GM12878 (cell line): ENCODE results near the gene TMEM37. TPM values are rescaled to one million over a fixed set of nuclear protein-coding genes. Genes with fewer than 3 reads are reported as not detected.
A peak's percentile ranks its signal among the peaks of the same experiment; 100 is the strongest.

Source experiments
- ATAC-seq: fragments of 200-7000 bp; cut with Tn5 transposase; 3 replicates; pipeline ENCODE4 v1.9.1; 2020; ENCODE audit warnings: mild to moderate bottlenecking, moderate library complexity
- BruUV-seq: library from RNA; stranded (reverse); fragments of 400-500 nt; replicated peaks from 2 replicates; lab custom pipeline; 2021; lab: Mats Ljungman, UMichigan
- CTCF ChIA-PET: fragments of 300-600 bp; sonication (Branson Sonifier 250); formaldehyde crosslinking; extraction: SDS; loops from one replicate; lab custom pipeline; 2021; ENCODE audit warnings: inconsistent platforms; lab: Yijun Ruan, JAX
- POLR2A ChIA-PET: fragments of 350-600 bp; formaldehyde crosslinking; extraction: SDS; loops from one replicate; lab custom pipeline; 2021; ENCODE audit warnings: inconsistent platforms; lab: Charles Lee
- RAD21 ChIA-PET: fragments of 300-600 bp; sonication (Branson Sonifier 250); formaldehyde crosslinking; loops from one replicate; lab custom pipeline; 2023; ENCODE audit warnings: antibody characterized with exemption; ENCODE audit not compliant: unreplicated experiment; lab: Charles Lee
- SMC1A ChIA-PET: fragments of 300-600 bp; sonication (Branson Sonifier 250); formaldehyde crosslinking; loops from one replicate; lab custom pipeline; 2023; ENCODE audit not compliant: unreplicated experiment, uncharacterized antibody; lab: Charles Lee
- DNase-seq: peaks from one replicate; pipeline ENCODE4 v3.0.0-alpha.2; 2011; ENCODE audit warnings: low read depth, low spot score
- FAIRE-seq: peaks from 3 replicates; lab custom pipeline; 2011; peaks lifted over from hg19 to GRCh38; lab: Jason Lieb, UNC
- H2AFZ ChIP-seq: 2 replicates; pipeline ENCODE4 v1.6.0; 2011; ENCODE audit warnings: low read depth, low read length, control low read depth; ENCODE audit not compliant: control insufficient read depth
- H3K27ac ChIP-seq: 2 replicates; pipeline ENCODE4 v1.5.1; 2011; ENCODE audit warnings: control low read depth; ENCODE audit not compliant: control insufficient read depth, insufficient read depth
- H3K27me3 ChIP-seq, 2 experiments: replicated peaks in 1 of 2; 2 replicates each; pipeline versions ENCODE4 v1.6.0 to v1.6.1; 2011; ENCODE audit warnings: low read length in 1 of 2; ENCODE audit not compliant: control insufficient read depth in 2 of 2, insufficient read depth in 2 of 2
- H3K36me3 ChIP-seq, 2 experiments: 2 replicates each; pipeline ENCODE4 v1.5.1; 2011; ENCODE audit warnings: low read length in 1 of 2; ENCODE audit not compliant: control insufficient read depth in 2 of 2, insufficient read depth in 2 of 2
- H3K4me1 ChIP-seq: 2 replicates; pipeline ENCODE4 v1.6.1; 2011; ENCODE audit warnings: mild to moderate bottlenecking, low read length, moderate library complexity, mixed read lengths; ENCODE audit not compliant: control insufficient read depth, insufficient read depth
- H3K4me2 ChIP-seq: 2 replicates; pipeline ENCODE4 v1.6.0; 2011; ENCODE audit warnings: control low read depth; ENCODE audit not compliant: control insufficient read depth, insufficient read depth
- H3K4me3 ChIP-seq: fragments of 200-600 bp; sonication (generic); 2 replicates; pipeline ENCODE4 v1.5.1; 2016
- H3K79me2 ChIP-seq: 2 replicates; pipeline ENCODE4 v1.6.0; 2011; ENCODE audit warnings: low read length; ENCODE audit not compliant: control insufficient read depth, insufficient read depth
- H3K9ac ChIP-seq: 2 replicates; pipeline ENCODE4 v1.8.0; 2011; ENCODE audit warnings: low read length, control low read depth, mixed read lengths; ENCODE audit not compliant: control insufficient read depth, insufficient read depth
- H3K9me3 ChIP-seq: replicated peaks from 3 replicates; pipeline ENCODE4 v1.5.1; 2011; ENCODE audit warnings: mild to moderate bottlenecking, low read length; ENCODE audit not compliant: control insufficient read depth, insufficient read depth
- H4K20me1 ChIP-seq: 2 replicates; pipeline ENCODE4 v1.6.0; 2011; ENCODE audit not compliant: control insufficient read depth, insufficient read depth
- ASH2L ChIP-seq: fragments of 300-600, 200-600 bp; sonication (generic); IDR thresholded peaks from 2 replicates; pipeline ENCODE4 v1.6.1; 2017; ENCODE audit warnings: low read depth, mild to moderate bottlenecking, borderline replicate concordance
- CBFB ChIP-seq: IDR thresholded peaks from 2 replicates; pipeline ENCODE4 v1.6.1; 2016; ENCODE audit warnings: antibody characterized with exemption, low read depth
- FOXM1 ChIP-seq: IDR thresholded peaks from 2 replicates; pipeline ENCODE4 v1.6.1; 2012; ENCODE audit warnings: low read depth, mild to moderate bottlenecking, inconsistent platforms, low read length, moderate library complexity
- HDAC2 ChIP-seq: fragments of 200-600 bp; sonication (generic); IDR thresholded peaks from 2 replicates; pipeline ENCODE4 v1.6.1; 2017
- KDM1A ChIP-seq: fragments of 200-600 bp; sonication (generic); IDR thresholded peaks from 2 replicates; pipeline ENCODE4 v1.6.1; 2016; ENCODE audit warnings: borderline replicate concordance
- PML ChIP-seq: IDR thresholded peaks from 2 replicates; pipeline ENCODE4 v1.6.1; 2012; ENCODE audit warnings: low read length, inconsistent platforms
- TAF1 ChIP-seq: IDR thresholded peaks from 2 replicates; pipeline ENCODE4 v1.6.1; 2011; ENCODE audit warnings: mild to moderate bottlenecking, low read depth, low read length, borderline replicate concordance
- ZNF217 ChIP-seq: fragments of 450-650 bp; IDR thresholded peaks from 2 replicates; pipeline ENCODE4 v1.6.1; 2017; ENCODE audit warnings: antibody characterized with exemption, mild to moderate bottlenecking
- WGBS: methylation state at CpG from one replicate; pipeline ENCODE4 v1.1.6; 2016; ENCODE audit warnings: low lambda C conversion rate; ENCODE audit not compliant: insufficient replicate concordance, insufficient coverage; ENCODE audit errors: missing lambda C conversion rate; 5-methylcytosine and 5-hydroxymethylcytosine counted together
- in situ Hi-C: fragments of 300-500 bp; cut with MboI; formaldehyde crosslinking; loops from 9 replicates; pipeline ENCODE4 v1.14.3; 2018; ENCODE audit warnings: mixed read lengths
- intact Hi-C: fragments of 100-400 bp; cut with micrococcal nuclease; formaldehyde crosslinking; loops from one replicate; pipeline ENCODE4 v1.14.2; 2022; ENCODE audit not compliant: unreplicated experiment
- polyA plus RNA-seq, 11 experiments: library from polyadenylated mRNA; depleted of rRNA in 4 of 11; unstranded in 6 of 11; stranded (reverse) in 5 of 11; fragments of >200 nt; fragmentation: Nextera tagmentation in 4 of 11; fragmentation: Illumina TruSeq in 1 of 11; extraction: Ambion mirVana in 4 of 11; extraction: Trizol in 1 of 11; gene quantifications; 1 replicate in 1 of 11; 2 replicates in 10 of 11; pipeline versions ENCODE4 v1.2.1 to v1.2.3, GENCODE V29; 2011 to 2016; ENCODE audit warnings: inconsistent platforms in 2 of 11, missing spikeins in 2 of 11, low read depth in 1 of 11
- total RNA-seq, 4 experiments: library from RNA; depleted of rRNA in 3 of 4; stranded (reverse); fragments of >200 nt in 3 of 4; fragmentation: Illumina TruSeq in 1 of 4; extraction: Trizol in 1 of 4; gene quantifications; 2 replicates each; pipeline versions ENCODE4 v1.2.1 to v1.2.3, GENCODE V29; 2013 to 2021

The TMEM37 gene
- total and polyA plus RNA-seq, 10 of the 15 experiments (the other 5 are each of a cell fraction or from before 2014, with no cell fraction given) = 0.07 to 0.67 (median 0.24) TPM; not detected in 3

DNA sequence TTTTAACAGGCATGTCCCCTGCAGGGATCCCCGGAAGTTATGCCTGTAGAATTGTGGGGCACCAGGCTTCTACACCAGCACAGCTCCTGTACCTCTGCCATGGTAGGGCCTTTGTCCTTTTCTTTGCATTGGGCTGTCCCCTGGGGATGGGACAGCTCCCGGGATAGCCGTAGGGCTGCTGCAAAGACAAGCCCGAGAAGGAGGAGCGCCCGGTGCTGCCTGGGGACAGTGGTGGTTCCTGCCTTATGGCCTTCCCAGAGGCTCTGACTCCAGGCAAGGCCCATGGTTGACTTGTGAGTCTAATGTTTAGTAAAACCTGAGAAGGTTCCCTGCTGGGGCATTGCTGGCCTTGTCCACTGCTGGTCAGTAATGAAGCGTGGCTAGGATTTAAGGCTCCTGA is 30.9 kb downstream of the TMEM37 start (continued):
- TF ChIP-seq KDM1A (no peak), HDAC2 (no peak), ZNF217 (no peak), TAF1 (no peak), FOXM1 (no peak), CBFB (no peak)
- TF ChIP-seq, all 136 proteins: peak for 0

- ATAC-seq = peak; percentile 52
These were observed 31.5 kb downstream of the TMEM37 start for GRCh38 chr2:119463136-119463535.

More at GRCh38 chr2:119463136-119463535, 31.5 kb downstream of the TMEM37 start:
- no peak overlapping the region for H3K27ac ChIP-seq
- no peak for DNase-seq
- no peaks in the 10 kb centered on the region for H3K36me3 ChIP-seq
- in situ Hi-C loops (no loop called here), intact Hi-C loops (no loop called here)
- POLR2A ChIA-PET = no interaction called here
- no peaks in the 10 kb centered on the region for H3K9me3 ChIP-seq
- H3K4me1 ChIP-seq = no peaks in the 10 kb centered on the region
- no peak for FAIRE-seq
- H3K4me2 ChIP-seq = no peak overlapping the region
- no peak overlapping the region for H3K4me3 ChIP-seq
- RAD21 ChIA-PET = interaction anchor here (1.2 kb wide), 1 partner anchor 32 kb away, joined by 3 read pairs; the partner anchor contains the start of gene TMEM37
- H4K20me1 ChIP-seq = no peaks in the 10 kb centered on the region
- no peak overlapping the region for H2AFZ ChIP-seq
- CTCF ChIA-PET = no interaction called here
- WGBS = 14% methylated on average over 4 of the region's 4 CpGs
- H3K27me3 ChIP-seq = no peaks in the 10 kb centered on the region
- no TSS peak for BruUV-seq
- no peak overlapping the region for H3K9ac ChIP-seq
- no peaks in the 10 kb centered on the region for H3K79me2 ChIP-seq
- TF ChIP-seq PML = no peak
- TF ChIP-seq ASH2L = no peak
- TF ChIP-seq TAF1 = no peak
- SMC1A ChIA-PET = no interaction called here
